ENCODE data around the gene REV3L. TPM values are rescaled to one million over a fixed set of nuclear protein-coding genes. Genes with fewer than 3 reads are reported as not detected.
A peak's percentile ranks its signal among the peaks of the same experiment; 100 is the strongest.

Gene REV3L
- total and polyA plus RNA-seq, 8 donors: 29.3 to 68.6 (median 57.4) TPM

DNA sequence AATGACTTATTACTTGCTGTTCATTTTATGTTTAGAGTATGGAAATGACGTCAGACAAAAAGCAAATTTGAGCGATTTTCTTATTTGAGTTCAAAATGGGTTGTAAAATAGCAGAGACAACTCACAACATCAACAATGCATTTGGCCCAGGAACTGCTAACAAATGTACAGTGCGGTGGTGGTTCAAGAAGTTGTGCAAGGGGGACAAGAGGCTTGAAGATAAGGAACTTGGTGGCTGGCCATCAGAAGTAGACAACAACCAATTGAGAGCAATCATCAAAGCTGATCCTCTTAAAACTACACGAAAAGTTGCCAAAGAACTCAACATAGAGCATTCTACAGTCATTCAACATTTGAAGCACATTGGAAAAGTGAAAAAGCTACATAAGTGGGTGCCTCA lies 43.8 kb downstream of the REV3L start:
- no peak for TF ChIP-seq CTCF (IDR thresholded peaks at IDR 0.05)
- DNase-seq (peak in 1 of 4 donors; percentile 47), ATAC-seq (peak; percentile 44)
- peaks cover 0 to 3% of the 10 kb centered on the region in 2 donors for H3K9me3 ChIP-seq
- H3K27ac ChIP-seq: no peak overlapping the region
- no peaks in the 10 kb centered on the region for H3K36me3 ChIP-seq
- intact Hi-C loops (cut with DNase I): no loop called here
- no peaks in the 10 kb centered on the region for H3K27me3 ChIP-seq
- H3K4me1 ChIP-seq: peaks cover 0 to 23% of the 10 kb centered on the region in 2 donors
- H3K4me3 ChIP-seq: no peak overlapping the region

DNA sequence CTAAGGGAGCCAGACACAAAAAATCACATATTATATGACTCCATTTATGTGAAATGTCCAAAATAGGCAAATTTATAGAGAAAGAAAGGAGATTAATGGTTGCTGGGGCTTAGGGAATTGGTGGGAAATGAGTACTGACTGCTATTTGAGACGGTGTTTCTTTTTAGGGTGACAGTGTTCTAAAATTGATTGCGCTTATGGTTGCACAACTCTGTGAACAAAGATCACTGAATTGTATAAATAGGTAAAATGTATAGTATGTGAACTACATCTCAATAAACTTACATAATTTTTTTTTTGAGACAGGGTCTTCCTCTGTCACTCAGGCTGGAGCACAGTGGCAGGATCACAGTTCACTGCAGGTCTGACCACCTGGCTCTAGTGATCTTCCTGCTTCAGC lies 45.4 kb downstream of the REV3L start:
- intact Hi-C loops (cut with DNase I): no loop called here
- Histone ChIP-seq H3K4me3 (no peak overlapping the region), H3K9me3 (peaks cover 0 to 3% of the 10 kb centered on the region in 2 donors), H3K36me3 (no peaks in the 10 kb centered on the region), H3K27ac (no peak overlapping the region), H3K27me3 (no peaks in the 10 kb centered on the region), H3K4me1 (peaks cover 0 to 29% of the 10 kb centered on the region in 2 donors)
- DNase-seq (no peak), ATAC-seq (no peak)
- TF ChIP-seq CTCF (IDR thresholded peaks at IDR 0.05): no peak

DNA sequence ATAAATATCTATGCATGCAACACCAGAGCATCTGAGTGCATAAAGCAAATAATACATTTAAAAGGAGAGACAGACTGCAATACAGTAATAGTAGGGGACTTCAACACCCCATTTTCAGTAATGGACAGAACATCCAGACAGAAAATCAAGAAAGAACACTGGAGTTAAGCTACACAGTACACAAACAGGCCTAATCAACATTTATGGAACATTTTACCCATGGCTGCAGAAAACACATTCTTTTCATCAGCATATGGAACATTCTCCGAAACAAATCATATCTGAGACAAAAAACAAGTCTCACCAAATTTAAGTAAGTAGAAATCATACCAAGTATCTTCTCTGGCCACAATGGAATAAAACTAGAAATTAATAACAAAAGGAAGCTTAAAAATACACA lies 50.5 kb downstream of the REV3L start:
- H3K27me3 ChIP-seq: no peaks in the 10 kb centered on the region
- peaks cover 4 to 22% of the 10 kb centered on the region in 2 donors for H3K4me1 ChIP-seq
- no peak overlapping the region for H3K4me3 ChIP-seq
- no peak for TF ChIP-seq CTCF (IDR thresholded peaks at IDR 0.05)
- peaks cover 0 to 9% of the 10 kb centered on the region in 2 donors for H3K9me3 ChIP-seq
- H3K27ac ChIP-seq: no peak overlapping the region
- ATAC-seq (no peak), DNase-seq (no peak)
- peaks cover 0 to 5% of the 10 kb centered on the region in 2 donors for H3K36me3 ChIP-seq
- intact Hi-C loops (cut with DNase I): no loop called here

GRCh38 chr6:111430605-111431376 lies 52.2 kb downstream of the REV3L start:
- Histone ChIP-seq H3K9me3 (peaks cover 0 to 9% of the 10 kb centered on the region in 2 donors), H3K4me1 (peaks cover 8 to 37% of the 10 kb centered on the region in 2 donors), H3K27ac (no peak overlapping the region), H3K36me3 (peaks cover 0 to 5% of the 10 kb centered on the region in 2 donors), H3K27me3 (no peaks in the 10 kb centered on the region), H3K4me3 (no peak overlapping the region)
- intact Hi-C loops (cut with DNase I): no loop called here
- ATAC-seq (no peak), DNase-seq (no peak)
- TF ChIP-seq CTCF (IDR thresholded peaks at IDR 0.05): no peak

DNA sequence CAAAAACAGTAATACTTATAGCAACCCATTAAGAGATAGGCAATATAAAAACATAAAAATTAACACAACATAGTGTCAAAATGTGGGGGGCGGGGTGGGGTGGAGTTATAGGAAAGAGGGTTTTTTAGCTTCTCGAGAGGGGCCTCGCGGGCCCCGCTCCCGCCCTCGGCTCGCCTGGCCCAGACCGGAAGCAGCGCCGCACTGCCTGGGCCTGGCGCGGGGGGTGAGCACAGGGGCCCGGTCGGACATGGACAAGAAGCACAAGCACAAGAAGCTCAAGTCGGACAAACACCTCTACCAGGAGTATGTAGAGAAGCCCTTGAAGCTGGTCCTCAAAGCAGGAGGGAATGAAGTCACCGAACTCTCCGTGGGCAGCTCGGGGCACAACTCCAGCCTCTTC lies 53.4 kb downstream of the REV3L start:
- ATAC-seq (no peak), DNase-seq (peak in 1 of 4 donors; percentile 64)
- no peak overlapping the region for H3K27ac ChIP-seq
- H3K36me3 ChIP-seq: peaks cover 0 to 5% of the 10 kb centered on the region in 2 donors
- intact Hi-C loops (cut with DNase I): no loop called here
- H3K27me3 ChIP-seq: no peaks in the 10 kb centered on the region
- H3K4me1 ChIP-seq: peaks cover 10 to 42% of the 10 kb centered on the region in 2 donors
- no peak for TF ChIP-seq CTCF (IDR thresholded peaks at IDR 0.05)
- no peak overlapping the region for H3K4me3 ChIP-seq
- H3K9me3 ChIP-seq: peaks cover 0 to 6% of the 10 kb centered on the region in 2 donors

All from left lung (tissue), 10 donors.